ENCODE data around the gene C19orf47.

Gene C19orf47

DNA sequence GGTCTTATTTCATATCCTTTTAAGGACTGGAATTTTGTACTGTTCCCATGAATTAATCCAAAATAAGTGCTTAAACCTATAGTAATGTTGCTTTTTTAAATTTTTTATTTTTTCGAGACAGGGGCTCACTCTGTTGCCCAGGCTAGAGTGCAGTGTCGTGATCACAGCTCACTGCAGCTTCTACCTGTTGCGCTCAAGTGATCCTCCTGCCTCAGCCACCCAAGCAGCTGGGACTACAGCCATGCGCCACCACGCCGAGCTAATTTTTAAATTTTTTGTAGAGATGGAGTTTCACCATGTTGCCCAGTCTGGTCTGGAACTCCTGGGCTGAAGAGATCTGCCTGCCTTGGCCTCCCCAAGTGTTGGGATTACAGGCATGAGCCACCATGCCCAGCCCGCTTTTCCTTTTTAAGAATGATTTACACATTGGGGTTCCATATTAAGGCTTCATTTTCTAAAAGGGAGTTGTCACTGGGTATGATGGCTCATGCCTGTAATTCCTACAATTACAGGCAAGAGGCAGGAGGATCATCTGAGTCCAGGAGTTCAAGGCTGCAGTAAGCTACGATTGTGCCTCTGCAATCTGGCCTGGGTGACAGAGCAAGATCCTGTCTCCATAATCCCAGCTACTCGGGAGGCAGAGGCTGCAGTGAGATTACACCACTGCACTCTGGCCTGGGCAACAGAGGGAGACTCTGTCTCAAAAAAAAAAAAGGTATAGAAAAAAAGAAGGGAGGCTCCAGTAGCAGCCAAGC, 34.8 kb downstream of the C19orf47 start:
- no peak for FAIRE-seq

DNA sequence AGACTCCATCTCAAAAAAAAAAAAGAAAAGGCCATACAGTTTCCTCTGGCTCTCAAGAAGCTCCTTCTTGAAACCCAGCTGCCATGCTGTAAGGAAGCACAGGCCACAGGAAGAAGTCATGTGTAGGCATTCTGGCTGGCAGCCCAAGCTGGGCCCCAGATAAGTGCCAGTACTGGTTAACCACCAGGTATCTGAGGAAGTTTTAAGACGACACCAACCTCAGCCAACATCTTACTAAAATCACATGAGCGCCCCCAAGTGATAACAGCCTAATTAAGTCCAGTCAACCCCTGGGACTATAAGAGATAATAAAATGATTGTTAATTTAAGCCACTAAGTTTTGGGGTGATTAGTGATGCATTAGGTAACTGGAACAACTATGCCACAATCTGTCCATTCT, 35.7 kb downstream of the C19orf47 start:
- FAIRE-seq: no peak

DNA sequence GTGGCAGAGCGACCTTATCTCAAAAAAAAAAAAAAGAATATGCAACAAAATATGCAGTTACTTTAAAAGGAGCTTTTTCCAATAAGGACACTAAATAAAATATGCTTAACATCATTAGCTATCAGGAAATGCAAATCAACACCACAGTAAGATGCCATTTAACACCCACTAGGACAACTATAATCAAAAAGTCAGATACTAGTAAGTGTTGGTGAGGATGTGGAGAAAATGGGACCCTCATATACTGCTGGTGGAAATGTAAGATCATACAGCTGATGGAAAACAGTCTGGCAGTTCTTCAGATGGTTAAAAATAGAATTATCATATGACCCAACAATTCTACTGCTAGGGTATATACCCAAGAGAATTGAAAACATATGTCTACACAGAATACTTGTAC, 38.5 kb downstream of the C19orf47 start:
- FAIRE-seq: no peak

DNA sequence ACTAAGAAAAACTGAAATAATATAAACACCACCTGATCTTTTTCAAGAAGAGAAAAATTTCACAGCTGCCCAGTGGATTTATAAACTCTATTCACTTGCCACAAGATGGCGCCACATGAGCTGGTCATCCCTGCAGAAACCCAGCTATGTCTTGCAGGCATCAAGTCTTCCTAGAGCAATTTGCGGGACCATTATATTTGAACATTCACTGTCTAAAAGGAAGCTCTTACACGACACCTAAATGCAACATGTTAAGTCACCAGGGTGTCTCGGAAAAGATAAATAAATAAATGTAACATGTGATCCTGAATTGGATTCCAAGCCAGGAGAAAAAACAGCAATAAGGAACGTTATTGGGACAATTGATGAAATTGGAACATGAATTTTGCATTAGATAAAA, 42.8 kb downstream of the C19orf47 start:
- FAIRE-seq: no peak

DNA sequence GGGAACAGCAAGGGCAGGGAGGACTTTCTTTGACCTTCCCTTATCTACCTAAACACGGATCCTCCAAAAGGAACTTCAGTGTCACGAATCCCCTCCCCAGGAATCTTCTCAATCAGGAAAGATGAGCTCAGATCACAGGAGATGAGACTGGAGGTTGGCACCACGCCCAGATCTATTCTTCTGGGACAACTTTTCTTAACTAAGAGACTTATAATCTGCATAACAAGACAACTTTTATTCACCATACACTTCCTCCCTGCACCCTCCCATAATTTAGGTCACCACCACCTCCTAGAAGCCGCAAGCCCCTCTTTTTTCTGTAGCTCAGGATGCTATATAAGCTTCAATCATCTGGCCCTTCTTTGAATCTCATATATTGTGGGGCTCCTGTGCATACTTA, 43.9 kb downstream of the C19orf47 start:
- FAIRE-seq: no peak

DNA sequence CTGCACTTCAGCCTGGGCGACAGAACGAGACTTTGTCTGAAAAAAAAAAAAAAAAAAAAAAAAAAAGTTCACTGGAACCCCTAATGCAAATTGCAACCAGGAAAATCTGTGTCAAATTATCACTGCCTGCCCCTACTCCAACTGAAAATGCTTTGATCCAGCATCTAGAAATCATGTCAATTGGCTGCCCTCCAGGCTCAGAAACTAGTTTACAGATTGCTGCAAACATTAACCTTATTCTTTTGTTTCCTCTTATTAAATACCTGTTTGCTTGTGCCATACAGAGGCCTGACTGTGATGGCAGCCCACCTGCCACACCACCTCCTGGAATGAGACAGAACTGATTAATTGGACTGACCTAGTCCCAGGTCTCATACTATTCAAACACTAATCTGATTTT, 44.4 kb downstream of the C19orf47 start:
- FAIRE-seq: no peak

DNA sequence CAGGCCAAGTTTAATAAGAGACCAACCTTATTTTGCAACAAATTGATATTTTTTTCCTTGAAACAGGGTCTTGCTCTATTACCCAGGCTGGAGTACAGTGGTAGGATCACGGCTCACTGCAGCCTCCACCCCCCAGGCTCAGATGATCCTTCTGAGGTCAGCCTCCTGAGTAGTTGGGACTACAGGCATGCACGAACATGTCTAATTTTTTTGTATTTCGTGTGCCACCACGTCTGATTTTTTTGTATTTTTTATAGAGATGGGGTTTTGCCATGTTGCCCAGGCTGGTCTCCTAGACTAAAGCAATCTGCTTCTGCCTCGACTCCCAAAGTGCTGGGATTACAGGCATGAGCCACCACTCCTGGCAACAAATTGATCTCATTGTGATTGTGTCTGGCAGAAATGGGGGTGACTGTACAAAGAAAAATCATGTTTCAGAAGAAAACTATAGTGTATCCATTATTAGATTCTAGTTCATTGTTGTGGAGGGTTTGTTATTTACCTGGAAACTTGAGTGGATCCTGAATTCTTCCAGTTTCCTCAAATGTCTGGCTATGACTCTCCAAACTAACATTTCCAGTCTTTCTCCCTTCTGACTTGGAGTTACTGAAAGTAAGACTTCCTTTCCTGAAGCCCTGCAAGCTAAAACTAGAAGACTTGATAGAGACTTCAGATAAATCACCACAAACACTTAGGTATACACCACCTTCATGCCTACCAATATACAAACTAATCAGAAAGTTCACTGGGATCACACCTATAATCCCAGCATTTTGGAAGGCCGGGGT, 45.8 kb downstream of the C19orf47 start:
- no peak for FAIRE-seq

DNA sequence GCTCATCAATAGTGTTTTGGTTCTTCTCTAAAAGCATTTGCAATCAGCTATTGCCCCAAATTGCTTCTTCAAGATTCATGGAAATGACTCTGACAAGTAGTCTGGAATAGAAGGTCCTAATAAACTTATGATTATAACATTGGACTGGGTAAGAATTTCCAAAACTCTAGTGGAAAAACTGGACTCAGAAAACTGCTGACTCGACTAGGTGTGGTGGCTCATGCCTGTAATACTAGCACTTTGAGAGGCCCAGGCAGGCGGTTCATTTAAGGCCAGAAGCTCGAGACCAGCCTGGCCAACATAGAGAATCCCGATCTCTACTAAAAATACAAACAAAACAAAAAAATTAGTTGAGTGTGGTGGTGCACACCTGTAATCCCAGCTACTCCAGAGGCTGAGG, 47.5 kb downstream of the C19orf47 start:
- FAIRE-seq: no peak

DNA sequence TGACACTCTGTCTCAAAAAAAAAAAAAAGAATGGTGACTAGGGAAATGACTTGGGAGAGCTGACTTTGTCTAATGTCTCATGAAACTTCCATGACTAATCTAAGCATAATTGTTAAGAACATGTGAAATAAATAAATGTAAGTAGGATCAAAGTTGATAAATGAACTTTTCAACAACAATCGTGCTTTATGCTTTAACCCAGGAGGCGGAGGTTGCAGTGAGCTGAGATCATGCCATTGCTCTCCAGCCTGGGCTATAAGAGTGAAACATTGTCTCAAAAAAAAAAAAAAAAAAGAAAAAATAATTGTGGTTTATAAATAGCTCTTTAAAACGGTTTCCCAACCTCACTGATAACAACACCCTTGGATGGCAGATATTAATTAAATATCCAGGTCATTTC, 50.2 kb downstream of the C19orf47 start:
- no peak for FAIRE-seq

DNA sequence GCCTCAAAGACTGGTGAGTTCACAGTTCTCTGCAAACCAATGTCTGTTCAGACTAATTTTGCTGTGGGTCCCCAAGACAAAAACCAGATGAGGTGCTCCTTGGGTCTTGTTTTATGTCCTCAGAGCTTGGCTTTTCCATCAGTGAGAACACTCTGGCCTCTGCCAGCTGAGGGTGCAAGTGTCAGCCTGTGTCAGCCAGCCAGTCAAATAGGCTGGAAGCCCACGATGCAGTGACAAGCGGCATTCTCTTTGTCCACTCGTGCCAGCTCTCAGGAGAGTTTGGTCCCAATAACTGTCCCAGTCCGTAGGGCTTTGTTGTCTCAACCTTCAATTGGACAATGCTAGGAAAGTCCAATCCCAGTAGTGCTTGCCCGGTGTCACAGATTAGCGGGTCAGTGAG, 53.6 kb downstream of the C19orf47 start:
- no peak for FAIRE-seq

DNA sequence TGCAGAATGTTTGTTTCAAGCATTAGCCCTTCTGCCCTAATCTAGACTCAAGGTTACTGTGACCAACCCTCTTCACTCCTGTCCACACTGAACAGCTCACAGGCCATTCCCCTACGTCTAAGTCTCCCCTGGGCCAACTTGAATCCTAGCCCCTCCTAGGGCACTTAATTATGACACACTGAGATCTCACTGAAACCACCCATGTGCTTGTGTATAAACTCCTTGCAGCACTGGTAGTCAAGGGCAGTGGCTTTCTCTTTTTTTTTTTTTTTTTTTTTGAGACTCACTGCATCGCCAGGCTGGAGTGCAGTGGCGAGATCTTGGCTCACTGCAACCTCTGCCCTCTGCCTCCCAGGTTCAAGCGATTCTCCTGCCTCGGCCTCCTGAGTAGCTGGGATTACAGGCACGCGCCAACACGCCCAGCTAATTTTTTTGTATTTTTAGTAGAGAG, 61.2 kb downstream of the C19orf47 start:
- FAIRE-seq: no peak

DNA sequence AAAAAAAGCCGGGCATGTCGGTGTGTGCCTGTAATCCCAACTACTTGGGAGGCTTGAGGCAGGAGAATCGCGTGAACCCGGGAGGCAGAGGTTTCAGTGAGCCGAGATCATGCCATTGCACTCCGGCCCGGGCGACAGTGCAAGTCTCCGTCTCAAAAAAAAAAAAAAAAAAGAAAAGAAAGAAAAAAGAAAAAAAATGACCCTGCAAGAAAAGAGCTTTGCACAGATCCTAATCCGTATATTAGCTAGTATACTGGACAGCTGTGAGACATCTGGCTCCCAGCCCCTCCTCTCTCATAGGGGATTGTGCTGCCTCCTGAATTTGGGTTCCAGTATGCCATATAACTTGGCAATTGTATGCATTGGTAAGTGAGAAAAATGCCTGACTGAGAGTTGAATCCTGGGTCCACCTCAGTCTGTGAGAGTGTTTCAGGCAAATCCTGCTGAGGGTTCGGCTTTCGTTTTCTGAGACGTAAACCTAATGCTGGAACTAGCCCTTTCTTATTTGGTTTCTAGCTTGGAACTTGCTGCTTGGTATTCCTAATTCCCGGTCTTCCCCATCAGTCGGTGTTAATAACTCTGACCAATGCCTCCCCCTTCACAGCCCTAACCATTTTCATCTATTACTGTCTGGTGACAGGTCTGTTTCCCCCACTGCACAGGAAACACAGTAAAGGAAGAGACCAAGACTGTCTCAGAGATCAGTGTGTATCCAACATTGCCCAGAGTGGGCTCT, 61.8 kb downstream of the C19orf47 start:
- FAIRE-seq: no peak

DNA sequence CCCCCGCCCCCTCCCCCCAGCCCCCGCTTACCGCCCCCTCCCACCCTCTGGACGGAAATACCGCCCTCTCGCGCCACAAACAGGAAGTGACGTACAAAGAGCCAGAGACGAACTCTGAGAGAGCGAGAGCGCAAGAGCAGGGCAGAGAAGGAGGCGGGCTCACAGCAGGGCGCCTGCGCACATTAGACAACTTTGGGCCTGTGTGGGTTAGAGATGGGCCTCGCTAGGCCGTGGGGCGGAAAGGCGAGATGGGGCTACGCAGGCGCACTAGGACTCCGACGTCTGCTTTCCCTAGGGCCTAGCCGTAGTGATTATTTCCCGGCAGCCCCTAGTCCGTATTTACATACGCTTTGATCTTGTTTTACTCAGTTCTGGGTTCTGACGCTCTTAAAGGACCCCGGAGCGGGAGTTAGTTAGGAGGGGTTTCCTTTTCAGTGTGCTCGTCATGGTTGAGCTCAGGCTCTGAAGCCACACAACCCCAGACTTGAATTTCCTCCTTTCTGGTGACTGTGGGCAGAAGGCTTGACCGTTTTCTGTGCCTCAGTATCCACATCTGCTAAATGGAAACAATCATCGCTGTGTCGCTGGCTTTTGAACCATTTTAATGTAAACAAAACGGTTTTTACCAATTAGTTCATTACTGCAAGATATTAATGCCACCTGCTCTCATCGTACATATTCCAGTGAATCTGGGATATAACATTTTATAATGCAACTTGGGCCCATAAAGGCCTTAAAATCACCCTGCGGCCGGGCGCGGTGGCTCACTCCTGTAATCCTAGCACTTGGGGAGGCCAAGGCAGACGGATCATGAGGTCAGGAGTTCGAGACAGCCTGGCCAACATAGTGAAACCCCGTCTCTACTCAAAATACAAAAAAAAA, 62.6 kb downstream of the C19orf47 start:
- peak; percentile 88 for FAIRE-seq

DNA sequence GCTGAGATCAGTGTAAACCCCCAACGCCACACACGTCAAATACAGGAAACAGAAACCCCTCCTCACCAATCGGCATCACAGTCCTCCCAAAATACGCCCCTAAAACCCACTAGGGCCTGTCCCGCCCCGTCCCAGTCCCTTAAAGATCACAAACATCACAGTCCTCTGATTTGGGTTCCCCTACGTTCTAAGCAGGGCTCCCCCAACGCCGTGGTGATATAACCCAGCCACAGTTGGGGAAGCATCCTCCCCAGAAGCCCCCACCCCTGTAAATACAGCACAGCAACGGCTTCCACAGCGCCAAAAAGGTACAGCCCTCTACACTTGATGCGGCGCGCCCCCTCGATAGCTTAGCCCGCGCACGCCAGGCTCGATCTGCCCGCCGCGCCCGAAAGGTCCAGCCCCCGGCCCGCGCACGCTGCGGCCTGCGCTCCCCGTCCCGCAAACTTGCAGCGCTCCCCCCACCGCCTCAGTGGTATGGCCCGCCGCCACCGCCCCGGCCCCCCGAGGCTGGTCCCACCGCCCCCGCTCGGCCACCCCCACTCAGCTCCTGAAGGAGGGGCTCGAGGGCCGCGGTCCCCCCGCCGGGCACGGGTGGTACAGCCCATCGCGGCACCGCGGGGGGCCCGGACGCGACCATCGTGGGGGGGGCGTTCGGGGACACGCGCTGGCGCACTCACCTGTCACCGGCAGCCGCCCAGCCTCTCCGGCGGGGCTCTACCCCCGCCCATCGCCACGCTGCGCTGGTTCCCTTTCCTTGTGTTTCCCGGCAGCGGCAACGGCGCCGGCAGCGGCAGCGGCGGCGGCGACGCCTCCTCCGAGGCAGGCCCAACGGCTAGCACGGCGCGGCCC, 63.5 kb downstream of the C19orf47 start, which contains the start of gene AKT2:
Gene AKT2, minus strand, starts transcription at position 845 of the 852 bp plus-strand sequence. CDS start 20,078 bp downstream, outside the sequence.
- no peak for FAIRE-seq

DNA sequence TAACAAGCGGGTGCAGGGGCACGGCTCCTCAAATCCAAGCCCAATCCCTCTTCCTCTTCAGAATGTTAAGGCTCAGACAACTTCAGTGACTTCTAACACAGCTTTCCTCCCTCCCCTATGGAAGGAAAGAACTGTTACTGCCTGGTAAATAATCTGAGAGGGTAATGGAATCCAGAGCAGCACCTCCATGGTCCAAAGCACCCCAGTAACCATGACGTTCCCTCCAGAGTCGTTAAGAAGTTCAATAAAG, 64.0 kb downstream of the C19orf47 start:
- FAIRE-seq: no peak

DNA sequence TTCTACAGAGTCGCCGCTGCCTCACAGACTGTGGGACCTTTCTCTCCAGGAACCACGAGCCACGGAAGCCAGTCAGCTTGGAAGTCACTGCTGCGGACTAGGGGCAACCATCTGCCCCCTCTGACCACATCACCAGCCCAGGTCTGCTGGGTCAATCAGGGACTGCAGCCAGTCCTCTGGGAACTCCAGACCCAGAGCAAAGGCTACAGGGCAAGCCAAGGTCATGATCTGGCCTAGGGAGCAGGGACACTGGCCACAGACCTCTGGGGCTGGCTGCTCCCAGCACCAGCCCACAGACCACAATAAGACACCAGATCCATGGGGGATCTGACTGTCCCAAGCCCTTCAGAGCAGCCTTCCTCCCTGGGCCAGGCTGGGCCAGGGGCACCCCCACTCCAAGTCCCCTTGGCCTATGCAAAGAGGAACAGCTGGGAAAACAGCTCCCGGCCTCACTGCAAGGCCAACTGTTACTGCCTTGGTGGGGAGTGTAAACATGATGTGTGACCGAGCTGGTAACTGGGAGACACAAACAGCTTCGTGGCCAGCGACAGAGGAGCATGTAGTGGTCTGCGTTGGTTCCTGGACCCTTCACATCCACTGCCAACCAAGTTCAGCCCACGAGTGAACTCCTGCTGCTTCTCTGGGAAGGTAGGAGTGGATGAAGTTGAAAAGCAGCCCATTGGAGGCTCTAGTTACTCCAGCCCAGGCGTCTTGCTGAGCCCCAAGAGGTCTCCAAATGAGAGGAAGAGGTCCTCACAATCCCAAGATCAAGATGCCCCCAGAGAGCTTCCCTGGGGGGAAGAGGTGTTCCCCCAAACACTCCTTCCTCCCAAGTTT, 64.6 kb downstream of the C19orf47 start:
- FAIRE-seq: no peak

DNA sequence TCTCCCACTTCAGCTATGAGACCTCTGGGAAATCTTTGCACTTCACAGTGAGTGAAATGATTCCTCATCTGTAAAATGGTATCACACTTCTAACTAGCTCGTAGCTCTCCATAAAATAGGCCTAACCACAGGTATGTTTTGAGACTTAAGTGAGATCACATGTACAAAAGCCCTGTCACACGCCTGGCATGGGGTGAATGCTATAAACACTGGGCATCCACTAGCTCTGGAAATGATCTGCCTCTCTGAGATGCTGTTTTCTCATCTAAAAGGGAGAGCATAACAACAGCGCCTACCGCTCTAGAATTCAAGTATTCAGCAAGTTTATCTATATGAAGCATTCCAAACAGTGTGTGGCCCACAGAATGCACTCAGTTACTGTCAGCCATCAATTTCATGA, 65.3 kb downstream of the C19orf47 start:
- FAIRE-seq: no peak

DNA sequence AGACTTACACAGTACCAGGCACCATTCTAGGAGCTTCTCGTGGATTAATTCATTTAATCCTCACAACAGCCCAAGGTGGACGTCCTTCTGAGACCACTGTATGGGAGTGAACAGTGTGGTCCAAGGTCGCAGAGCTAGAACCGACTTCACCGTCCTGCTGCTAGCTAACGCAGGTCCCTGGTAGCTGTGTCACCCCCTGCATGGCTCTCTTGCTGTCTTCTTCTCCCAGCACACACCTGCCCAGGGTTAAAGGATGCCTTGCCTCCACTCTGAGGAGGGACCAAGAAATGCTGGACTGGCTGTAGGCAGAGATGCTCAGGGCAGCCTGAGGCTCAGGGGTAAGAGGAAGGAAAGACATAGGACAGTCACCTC, 66.0 kb downstream of the C19orf47 start:
- no peak for FAIRE-seq

DNA sequence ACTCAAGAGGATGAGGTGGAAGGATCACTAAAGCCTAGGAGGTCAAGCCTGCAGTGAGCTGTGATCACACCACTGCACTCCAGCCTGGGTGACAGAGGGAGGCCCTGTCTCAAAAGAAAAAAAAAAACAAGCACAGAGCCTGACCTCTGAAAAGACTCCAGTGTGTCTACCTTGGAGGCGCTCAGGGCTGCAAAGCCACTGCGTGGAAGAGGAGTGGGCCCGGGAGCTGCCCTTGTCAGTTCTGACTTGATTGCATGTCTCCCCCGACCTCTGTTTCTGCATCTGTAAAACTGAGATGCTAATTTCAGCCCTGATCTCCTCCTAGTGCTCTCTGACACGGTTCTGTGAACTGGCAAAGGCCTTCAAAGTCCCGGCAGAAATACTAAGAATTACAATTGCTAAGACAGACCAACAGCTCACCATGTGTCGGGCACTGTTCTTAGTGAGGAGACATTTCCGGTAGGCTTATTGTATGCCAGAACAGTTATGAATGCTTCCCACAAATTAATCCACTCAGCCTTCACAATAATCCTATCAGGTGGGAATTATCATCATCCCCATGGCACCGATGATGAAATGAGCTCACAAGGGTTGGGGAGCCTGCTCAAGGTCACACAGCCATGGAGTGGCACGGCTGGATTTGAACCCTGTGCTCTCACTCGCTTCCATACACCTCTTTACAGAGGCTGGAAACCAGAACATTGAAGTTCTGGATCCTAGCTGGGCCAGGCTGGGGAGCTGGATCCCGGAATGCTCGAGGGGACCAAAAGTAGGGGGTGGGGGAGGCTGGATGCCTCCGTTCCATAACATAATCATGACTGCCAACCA, 66.6 kb downstream of the C19orf47 start:
- no peak for FAIRE-seq
